Gastrocnemius medialis (tissue), 4 donors: ENCODE data around the gene TMEM143. TPM values are rescaled to one million over a fixed set of nuclear protein-coding genes. Genes with fewer than 3 reads are reported as not detected.

Experiments
- ATAC-seq, 2 donors: fragments of 150-250 bp; one replicate each; pipeline ENCODE4 v1.9.1; 2016
- DNase-seq, 2 donors: peaks; one replicate each; pipeline ENCODE4 v3.0.0-alpha.2; 2019
- H3K27ac ChIP-seq, 4 donors: fragments of 200-600 bp; sonication (generic); 1 replicate in 1 of 4; 2 replicates in 3 of 4; pipeline ENCODE4 v1.5.1; 2016 to 2018; ENCODE audit warnings: mild to moderate bottlenecking in 2 of 4, moderate library complexity in 1 of 4
- H3K27me3 ChIP-seq, 3 donors: fragments of 200-600 bp; sonication (generic) in 2 of 3; 1 replicate in 1 of 3; 2 replicates in 2 of 3; pipeline versions ENCODE4 v1.5.1 to v1.6.0; 2016 to 2019; ENCODE audit warnings: mild to moderate bottlenecking in 1 of 3, moderate library complexity in 1 of 3
- H3K36me3 ChIP-seq, 2 donors: fragments of 200-600 bp; sonication (generic) in 1 of 2; one replicate each; pipeline ENCODE4 v1.5.1; 2017 to 2018
- H3K4me1 ChIP-seq, 2 donors: fragments of 200-600 bp; sonication (generic) in 1 of 2; one replicate each; pipeline ENCODE4 v1.5.1; 2016 to 2017; ENCODE audit warnings: mild to moderate bottlenecking in 2 of 2
- H3K4me3 ChIP-seq, 4 donors: fragments of 200-600 bp; sonication (generic) in 3 of 4; 1 replicate in 1 of 4; 2 replicates in 3 of 4; pipeline ENCODE4 v1.5.1; 2016 to 2019; ENCODE audit warnings: mild to moderate bottlenecking in 2 of 4
- H3K9me3 ChIP-seq, 3 donors: fragments of 200-600 bp; sonication (generic) in 2 of 3; 1 replicate in 1 of 3; 2 replicates in 2 of 3; pipeline ENCODE4 v1.5.1; 2016 to 2019
- POLR2A ChIP-seq, 2 donors: fragments of 450-650 bp; IDR thresholded peaks; one replicate each; pipeline ENCODE4 v1.6.1; 2017; ENCODE audit warnings: antibody characterized with exemption in 2 of 2, mild to moderate bottlenecking in 2 of 2, moderate library complexity in 2 of 2
- in situ Hi-C, 4 donors: fragments of 200-750 bp; cut with MboI; loops; one replicate each; pipeline versions ENCODE4 v1.15.0 to v1.8.0; 2017; ENCODE audit warnings: low sequenced_read_pairs in 4 of 4
- intact Hi-C: fragments of 100-400 bp; cut with DNase I; formaldehyde crosslinking; loops from one replicate; pipeline ENCODE4 v1.15.1; 2023; ENCODE audit warnings: low total_unique reads
- total RNA-seq, 4 donors: library from RNA; depleted of rRNA; stranded (reverse); fragments of >200 nt; gene quantifications; one replicate each; pipeline versions ENCODE4 v1.1.0 to v1.2.3, GENCODE V29; 2016
- TF ChIP-seq, protein P1 (sequence below), 5 experiments: fragments of 450-650 bp in 3 of 5; fragments of 200-600 bp in 2 of 5; sonication (generic) in 2 of 5; IDR thresholded peaks in 4 of 5; conservative IDR thresholded peaks in 1 of 5; 1 replicate in 4 of 5; 2 replicates in 1 of 5; pipeline ENCODE4 v1.5.1; 2016 to 2019; ENCODE audit warnings: antibody characterized with exemption in 5 of 5, mild to moderate bottlenecking in 3 of 5, moderate library complexity in 3 of 5

TMEM143 gene
- total RNA-seq, 4 donors from 2014 or later = 28.8 to 42.3 (median 40.7) TPM

DNA sequence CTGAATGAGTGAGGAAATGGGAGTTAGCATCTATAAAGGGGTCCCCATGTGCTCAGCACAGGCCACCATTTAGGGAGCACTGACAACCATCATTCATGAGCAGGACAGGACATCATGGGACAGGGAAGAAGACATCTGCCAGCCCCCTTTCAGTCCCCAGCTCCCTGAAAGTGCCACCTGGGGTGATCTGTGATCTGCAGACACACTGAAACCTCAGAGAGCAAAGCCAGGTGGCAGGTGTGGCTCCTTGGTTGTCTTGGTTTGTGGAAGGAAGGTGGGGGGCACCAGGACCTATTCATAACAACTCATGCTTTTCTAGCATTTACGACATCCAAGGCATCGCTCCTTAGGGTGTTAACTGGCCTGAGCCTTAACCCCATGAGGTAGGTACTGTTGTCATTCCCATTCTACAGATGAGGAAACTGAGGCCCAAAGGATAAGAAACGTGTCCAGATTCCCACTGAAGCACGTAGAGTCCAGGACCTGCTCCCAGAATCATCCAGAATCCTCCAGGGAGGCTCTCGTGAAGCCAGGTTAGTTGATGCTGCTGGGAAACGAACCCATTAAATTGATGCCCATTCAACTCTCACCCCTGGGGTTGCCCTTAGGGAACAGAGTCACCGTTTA lies 21.8 kb upstream of the TMEM143 start:
- TF ChIP-seq, protein P1, sequence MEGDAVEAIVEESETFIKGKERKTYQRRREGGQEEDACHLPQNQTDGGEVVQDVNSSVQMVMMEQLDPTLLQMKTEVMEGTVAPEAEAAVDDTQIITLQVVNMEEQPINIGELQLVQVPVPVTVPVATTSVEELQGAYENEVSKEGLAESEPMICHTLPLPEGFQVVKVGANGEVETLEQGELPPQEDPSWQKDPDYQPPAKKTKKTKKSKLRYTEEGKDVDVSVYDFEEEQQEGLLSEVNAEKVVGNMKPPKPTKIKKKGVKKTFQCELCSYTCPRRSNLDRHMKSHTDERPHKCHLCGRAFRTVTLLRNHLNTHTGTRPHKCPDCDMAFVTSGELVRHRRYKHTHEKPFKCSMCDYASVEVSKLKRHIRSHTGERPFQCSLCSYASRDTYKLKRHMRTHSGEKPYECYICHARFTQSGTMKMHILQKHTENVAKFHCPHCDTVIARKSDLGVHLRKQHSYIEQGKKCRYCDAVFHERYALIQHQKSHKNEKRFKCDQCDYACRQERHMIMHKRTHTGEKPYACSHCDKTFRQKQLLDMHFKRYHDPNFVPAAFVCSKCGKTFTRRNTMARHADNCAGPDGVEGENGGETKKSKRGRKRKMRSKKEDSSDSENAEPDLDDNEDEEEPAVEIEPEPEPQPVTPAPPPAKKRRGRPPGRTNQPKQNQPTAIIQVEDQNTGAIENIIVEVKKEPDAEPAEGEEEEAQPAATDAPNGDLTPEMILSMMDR (IDR thresholded peaks at IDR 0.05 in 4 of 5, conservative IDR thresholded peaks at IDR 0.05 in 1 of 5) = no peak
- intact Hi-C loops (no loop called here), in situ Hi-C loops (no loop called here)
- Histone ChIP-seq H3K4me3 (no peak overlapping the region), H3K27ac (no peak overlapping the region), H3K4me1 (peaks cover 4 to 6% of the 10 kb centered on the region in 2 donors), H3K9me3 (no peaks in the 10 kb centered on the region), H3K27me3 (no peaks in the 10 kb centered on the region), H3K36me3 (peaks cover 0 to 76% of the 10 kb centered on the region in 2 donors)
- ATAC-seq (no peak), DNase-seq (no peak)

DNA sequence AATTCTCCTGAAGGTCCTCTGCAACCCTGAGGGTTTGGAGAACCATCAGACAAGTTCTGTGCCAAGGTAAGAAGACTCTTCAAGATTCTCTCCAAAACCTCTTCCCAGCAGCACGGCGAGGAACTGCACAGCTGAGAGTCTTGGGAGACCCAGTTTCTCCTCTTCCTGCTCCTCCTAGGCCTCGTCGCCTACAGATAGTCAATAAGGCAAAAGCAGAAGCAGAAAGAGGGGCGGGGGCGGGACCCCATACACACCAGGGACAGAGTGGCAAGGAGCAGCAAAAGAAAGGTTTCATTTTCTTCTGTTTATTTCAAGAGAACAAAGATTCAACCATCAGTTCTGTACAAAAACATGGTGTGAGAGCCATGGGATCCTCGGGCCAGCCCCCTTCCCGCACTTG lies 18.5 kb upstream of the TMEM143 start:
- no peak overlapping the region for H3K27ac ChIP-seq
- no peaks in the 10 kb centered on the region for H3K27me3 ChIP-seq
- no peaks in the 10 kb centered on the region for H3K4me1 ChIP-seq
- no peak overlapping the region for H3K4me3 ChIP-seq
- ATAC-seq = no peak
- no peaks in the 10 kb centered on the region for H3K9me3 ChIP-seq
- in situ Hi-C loops = no loop called here
- intact Hi-C loops = no loop called here
- TF ChIP-seq, protein P1 (IDR thresholded peaks at IDR 0.05 in 4 of 5, conservative IDR thresholded peaks at IDR 0.05 in 1 of 5) = no peak
- TF ChIP-seq POLR2A (IDR thresholded peaks at IDR 0.05) = no peak
- DNase-seq = no peak
- peaks cover 0 to 54% of the 10 kb centered on the region in 2 donors for H3K36me3 ChIP-seq

DNA sequence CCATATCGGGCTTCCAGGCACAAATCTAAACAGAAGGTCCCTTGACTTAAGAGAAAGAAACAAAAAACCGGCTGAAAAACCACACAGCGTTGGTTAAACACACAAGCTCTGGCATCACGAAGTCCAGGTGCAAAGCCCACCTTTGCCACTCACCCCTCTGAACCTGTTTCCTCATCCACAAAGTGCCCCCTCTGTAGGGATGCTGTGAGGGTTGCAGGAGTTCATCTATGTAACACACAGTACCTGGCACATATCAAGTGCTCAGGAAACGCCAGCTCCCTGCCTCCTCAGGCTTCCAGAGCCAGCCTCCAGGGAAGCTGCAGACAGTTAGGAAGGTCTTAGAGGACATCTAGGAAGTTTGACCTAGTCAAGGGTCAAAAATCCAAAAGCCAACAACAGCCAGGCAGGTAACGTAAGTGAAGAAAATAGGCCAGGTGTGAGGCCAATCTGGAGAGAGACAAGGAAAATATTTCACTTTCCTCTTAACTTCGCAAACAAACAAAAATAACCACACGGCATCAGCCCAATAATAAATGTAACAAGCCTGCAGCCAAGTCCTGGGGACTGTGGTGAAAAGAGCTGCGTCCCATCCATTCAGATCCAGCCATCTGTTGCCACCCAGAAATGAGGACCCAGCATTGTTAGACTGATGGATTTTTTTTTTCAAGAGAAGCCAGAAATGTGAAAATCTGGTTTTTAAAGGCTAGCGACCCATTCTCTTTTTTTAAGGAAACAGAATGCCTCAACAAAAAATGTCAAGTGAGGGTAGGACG lies 17.6 kb upstream of the TMEM143 start:
- Histone ChIP-seq H3K9me3 (no peaks in the 10 kb centered on the region), H3K4me1 (no peaks in the 10 kb centered on the region), H3K36me3 (peaks cover 0 to 45% of the 10 kb centered on the region in 2 donors), H3K27me3 (no peaks in the 10 kb centered on the region), H3K27ac (no peak overlapping the region), H3K4me3 (no peak overlapping the region)
- in situ Hi-C loops = no loop called here
- ATAC-seq = no peak
- no peak for TF ChIP-seq POLR2A (IDR thresholded peaks at IDR 0.05)
- TF ChIP-seq, protein P1 (IDR thresholded peaks at IDR 0.05 in 4 of 5, conservative IDR thresholded peaks at IDR 0.05 in 1 of 5) = no peak
- no peak for DNase-seq
- intact Hi-C loops = no loop called here

DNA sequence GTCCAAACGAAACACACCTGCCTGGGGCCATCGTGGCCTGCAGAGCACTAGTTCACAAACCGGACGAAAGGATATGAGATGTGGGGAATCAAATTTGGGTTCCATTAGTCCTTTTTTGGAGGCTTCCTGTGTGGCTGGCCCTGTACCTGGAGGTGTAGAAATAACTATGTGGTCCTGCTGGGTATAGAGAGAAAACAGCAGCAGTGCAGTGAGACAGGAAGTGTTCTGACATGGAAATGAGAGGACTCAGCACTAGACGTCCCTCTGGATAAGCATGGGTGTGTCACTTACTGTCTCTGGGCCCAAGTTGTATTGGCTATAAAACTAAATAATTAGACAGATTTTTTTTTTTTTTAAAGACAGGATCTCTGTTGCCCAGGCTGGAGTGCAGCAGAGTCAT lies 15.3 kb upstream of the TMEM143 start:
- no peak overlapping the region for H3K4me3 ChIP-seq
- intact Hi-C loops = no loop called here
- ATAC-seq = no peak

GRCh38 chr19:48378194-48378570 lies 14.4 kb upstream of the TMEM143 start:
- H3K36me3 ChIP-seq = peaks cover 0 to 13% of the 10 kb centered on the region in 2 donors
- no peaks in the 10 kb centered on the region for H3K4me1 ChIP-seq
- in situ Hi-C loops = no loop called here
- no peak overlapping the region for H3K27ac ChIP-seq
- no peak for TF ChIP-seq POLR2A (IDR thresholded peaks at IDR 0.05)
- TF ChIP-seq, protein P1 (IDR thresholded peaks at IDR 0.05 in 4 of 5, conservative IDR thresholded peaks at IDR 0.05 in 1 of 5) = no peak
- intact Hi-C loops = no loop called here
- H3K9me3 ChIP-seq = no peaks in the 10 kb centered on the region
- H3K4me3 ChIP-seq = no peak overlapping the region
- DNase-seq (no peak), ATAC-seq (no peak)
- H3K27me3 ChIP-seq = no peaks in the 10 kb centered on the region

More for the DNA sequence above, 15.3 kb upstream of the TMEM143 start:
- in situ Hi-C loops = no loop called here
- Histone ChIP-seq H3K27ac (no peak overlapping the region), H3K36me3 (peaks cover 0 to 22% of the 10 kb centered on the region in 2 donors), H3K4me1 (no peaks in the 10 kb centered on the region), H3K9me3 (no peaks in the 10 kb centered on the region), H3K27me3 (no peaks in the 10 kb centered on the region)
- no peak for TF ChIP-seq POLR2A (IDR thresholded peaks at IDR 0.05)
- DNase-seq = no peak
